PC-9 (cell line): ENCODE results near the gene PKHD1. TPM values are rescaled to one million over a fixed set of nuclear protein-coding genes. Genes with fewer than 3 reads are reported as not detected.

Experiments
- BruUV-seq: library from RNA; stranded (reverse); fragments of 400-500 nt; replicated peaks from 2 replicates; lab custom pipeline; 2021; lab: Mats Ljungman, UMichigan
- CTCF ChIA-PET: fragments of 300-600 bp; sonication (Branson Sonifier 250); formaldehyde crosslinking; loops from one replicate; lab custom pipeline; 2022; ENCODE audit warnings: antibody characterized with exemption; lab: Charles Lee
- POLR2A ChIA-PET: fragments of 300-600 bp; sonication (Branson Sonifier 250); formaldehyde crosslinking; loops from one replicate; lab custom pipeline; 2022; ENCODE audit warnings: antibody characterized with exemption; ENCODE audit not compliant: unreplicated experiment; lab: Charles Lee
- DNase-seq, 2 experiments: peaks; one replicate each; pipeline versions ENCODE4 v3.0.0 to v3.0.0-alpha.2; 2015 to 2022; ENCODE audit warnings: mixed read lengths in 1 of 2
- H2AFZ ChIP-seq: fragments of 200-600 bp; sonication (generic); 2 replicates; pipeline ENCODE4 v1.8.1; 2017; ENCODE audit warnings: antibody characterized with exemption
- H3F3A ChIP-seq: fragments of 200-600 bp; sonication (generic); 2 replicates; pipeline ENCODE4 v1.8.1; 2017; ENCODE audit warnings: antibody characterized with exemption, mild to moderate bottlenecking, low read depth; ENCODE audit not compliant: insufficient read depth
- H3K27ac ChIP-seq: fragments of 200-600 bp; sonication (generic); 2 replicates; pipeline ENCODE4 v1.6.1; 2016; ENCODE audit warnings: mixed run types
- H3K27me3 ChIP-seq: fragments of 200-600 bp; sonication (generic); 2 replicates; pipeline ENCODE4 v1.6.1; 2016; ENCODE audit warnings: low read depth, mixed run types; ENCODE audit not compliant: insufficient read depth
- H3K36me3 ChIP-seq: fragments of 200-600 bp; sonication (generic); 2 replicates; pipeline ENCODE4 v1.6.1; 2016; ENCODE audit warnings: low read depth, mixed run types
- H3K4me1 ChIP-seq: fragments of 200-600 bp; sonication (generic); replicated peaks from 2 replicates; pipeline ENCODE4 v1.6.1; 2016; ENCODE audit warnings: mixed run types; ENCODE audit not compliant: insufficient read depth
- H3K4me2 ChIP-seq: fragments of 200-600 bp; sonication (generic); 2 replicates; pipeline ENCODE4 v1.6.1; 2017; ENCODE audit warnings: mixed run types
- H3K4me3 ChIP-seq: fragments of 200-600 bp; sonication (generic); 2 replicates; pipeline ENCODE4 v1.6.1; 2016; ENCODE audit warnings: mixed run types
- H3K79me2 ChIP-seq: fragments of 200-600 bp; sonication (generic); 2 replicates; pipeline ENCODE4 v1.6.1; 2017; ENCODE audit warnings: low read depth, mixed run types
- H3K9me2 ChIP-seq: fragments of 200-600 bp; sonication (generic); 2 replicates; pipeline ENCODE4 v1.8.1; 2017; ENCODE audit warnings: mild to moderate bottlenecking; ENCODE audit not compliant: insufficient read depth
- H3K9me3 ChIP-seq: fragments of 200-600 bp; sonication (generic); 2 replicates; pipeline ENCODE4 v1.8.1; 2016; ENCODE audit warnings: low read depth; ENCODE audit not compliant: insufficient read depth
- H4K20me1 ChIP-seq: fragments of 200-600 bp; sonication (generic); 2 replicates; pipeline ENCODE4 v1.8.1; 2017; ENCODE audit not compliant: insufficient read depth
- EZH2 ChIP-seq: fragments of 200-600 bp; sonication (generic); IDR thresholded peaks from 2 replicates; pipeline ENCODE4 v1.8.0; 2017; ENCODE audit warnings: antibody characterized with exemption, low read depth
- intact Hi-C: fragments of 100-400 bp; cut with micrococcal nuclease; formaldehyde crosslinking; loops from one replicate; pipeline ENCODE4 v1.10.0; 2022; ENCODE audit not compliant: unreplicated experiment
- total RNA-seq: library from RNA; stranded (reverse); gene quantifications from 2 replicates; pipeline ENCODE4 v1.2.3, GENCODE V29; 2021
- TF ChIP-seq, protein P1 (sequence below): fragments of 200-600 bp; sonication (generic); conservative IDR thresholded peaks from 2 replicates; pipeline ENCODE4 v1.6.1; 2017; ENCODE audit warnings: mixed run types, antibody characterized with exemption, mild to moderate bottlenecking, moderate library complexity

Gene PKHD1
- total RNA-seq, 1 experiment from 2014 or later = not detected

DNA sequence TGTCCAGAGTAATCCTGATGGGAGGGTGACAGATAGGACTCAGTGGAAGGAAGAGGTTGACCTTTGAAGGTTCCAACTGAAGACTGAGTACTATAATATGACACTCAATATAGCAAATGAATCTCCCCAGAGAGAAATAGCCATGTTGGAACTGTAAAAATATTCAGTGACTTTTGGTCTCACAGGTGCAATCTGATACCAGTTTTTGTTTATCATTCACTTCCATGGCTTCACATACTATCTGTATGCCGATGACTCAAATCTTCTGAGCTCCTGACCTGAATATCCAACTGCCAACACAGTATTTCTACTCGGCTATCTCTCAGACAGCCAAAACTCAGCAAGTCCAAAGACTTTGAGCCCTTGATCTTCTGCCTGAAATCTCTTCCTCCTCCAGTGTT lies 21.8 kb upstream of the PKHD1 start:
- no peak overlapping the region for H2AFZ ChIP-seq
- intact Hi-C loops = no loop called here
- no peaks in the 10 kb centered on the region for H3K79me2 ChIP-seq
- H4K20me1 ChIP-seq = no peaks in the 10 kb centered on the region
- no peaks in the 10 kb centered on the region for H3K4me1 ChIP-seq
- BruUV-seq = no TSS peak
- no peak overlapping the region for H3K27ac ChIP-seq
- H3K27me3 ChIP-seq = 0 out of 2 replicates have a peak, but pooled peaks cover 4% of the 10 kb centered on the region
- H3K4me3 ChIP-seq = no peak overlapping the region
- ChIA-PET CTCF (no interaction called here), POLR2A (no interaction called here)
- DNase-seq = no peak
- no peaks in the 10 kb centered on the region for H3K36me3 ChIP-seq
- no peaks in the 10 kb centered on the region for H3K9me2 ChIP-seq
- no peaks in the 10 kb centered on the region for H3F3A ChIP-seq
- no peaks in the 10 kb centered on the region for H3K9me3 ChIP-seq
- TF ChIP-seq, protein P1, sequence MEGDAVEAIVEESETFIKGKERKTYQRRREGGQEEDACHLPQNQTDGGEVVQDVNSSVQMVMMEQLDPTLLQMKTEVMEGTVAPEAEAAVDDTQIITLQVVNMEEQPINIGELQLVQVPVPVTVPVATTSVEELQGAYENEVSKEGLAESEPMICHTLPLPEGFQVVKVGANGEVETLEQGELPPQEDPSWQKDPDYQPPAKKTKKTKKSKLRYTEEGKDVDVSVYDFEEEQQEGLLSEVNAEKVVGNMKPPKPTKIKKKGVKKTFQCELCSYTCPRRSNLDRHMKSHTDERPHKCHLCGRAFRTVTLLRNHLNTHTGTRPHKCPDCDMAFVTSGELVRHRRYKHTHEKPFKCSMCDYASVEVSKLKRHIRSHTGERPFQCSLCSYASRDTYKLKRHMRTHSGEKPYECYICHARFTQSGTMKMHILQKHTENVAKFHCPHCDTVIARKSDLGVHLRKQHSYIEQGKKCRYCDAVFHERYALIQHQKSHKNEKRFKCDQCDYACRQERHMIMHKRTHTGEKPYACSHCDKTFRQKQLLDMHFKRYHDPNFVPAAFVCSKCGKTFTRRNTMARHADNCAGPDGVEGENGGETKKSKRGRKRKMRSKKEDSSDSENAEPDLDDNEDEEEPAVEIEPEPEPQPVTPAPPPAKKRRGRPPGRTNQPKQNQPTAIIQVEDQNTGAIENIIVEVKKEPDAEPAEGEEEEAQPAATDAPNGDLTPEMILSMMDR = no peak
- TF ChIP-seq EZH2 = no peak
- no peak overlapping the region for H3K4me2 ChIP-seq

DNA sequence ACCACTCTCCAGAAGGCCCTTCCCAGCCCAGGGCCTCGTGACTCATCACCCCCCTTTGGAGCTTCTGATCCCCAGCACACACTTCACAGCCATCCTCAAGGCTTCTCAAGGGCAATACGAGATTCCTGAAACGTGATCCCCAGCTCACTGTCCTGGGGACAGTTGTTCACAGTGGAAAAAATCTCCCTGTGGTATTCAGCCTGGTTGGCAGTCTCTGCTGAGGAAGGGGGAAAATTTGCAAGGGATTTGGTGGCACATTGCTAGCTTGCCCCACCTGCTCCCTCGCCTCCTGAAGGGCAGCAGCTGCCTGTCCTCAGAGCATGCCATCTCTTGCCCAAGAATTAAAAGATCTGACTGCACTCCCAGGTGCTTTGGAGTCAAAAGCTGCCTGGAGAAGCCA lies 20.7 kb upstream of the PKHD1 start:
- no peak overlapping the region for H3K4me2 ChIP-seq
- H2AFZ ChIP-seq = no peak overlapping the region
- H4K20me1 ChIP-seq = no peaks in the 10 kb centered on the region
- H3K27ac ChIP-seq = no peak overlapping the region
- BruUV-seq = no TSS peak
- H3K79me2 ChIP-seq = no peaks in the 10 kb centered on the region
- H3K4me3 ChIP-seq = no peak overlapping the region
- H3K36me3 ChIP-seq = no peaks in the 10 kb centered on the region
- no peak for DNase-seq
- H3K4me1 ChIP-seq = no peaks in the 10 kb centered on the region
- H3K27me3 ChIP-seq = 0 out of 2 replicates have a peak, but pooled peaks cover 4% of the 10 kb centered on the region
- intact Hi-C loops = no loop called here
- TF ChIP-seq EZH2 = no peak
- TF ChIP-seq, protein P1 = no peak
- H3K9me3 ChIP-seq = no peaks in the 10 kb centered on the region
- CTCF ChIA-PET = no interaction called here
- H3F3A ChIP-seq = no peaks in the 10 kb centered on the region
- POLR2A ChIA-PET = no interaction called here
- H3K9me2 ChIP-seq = no peaks in the 10 kb centered on the region

DNA sequence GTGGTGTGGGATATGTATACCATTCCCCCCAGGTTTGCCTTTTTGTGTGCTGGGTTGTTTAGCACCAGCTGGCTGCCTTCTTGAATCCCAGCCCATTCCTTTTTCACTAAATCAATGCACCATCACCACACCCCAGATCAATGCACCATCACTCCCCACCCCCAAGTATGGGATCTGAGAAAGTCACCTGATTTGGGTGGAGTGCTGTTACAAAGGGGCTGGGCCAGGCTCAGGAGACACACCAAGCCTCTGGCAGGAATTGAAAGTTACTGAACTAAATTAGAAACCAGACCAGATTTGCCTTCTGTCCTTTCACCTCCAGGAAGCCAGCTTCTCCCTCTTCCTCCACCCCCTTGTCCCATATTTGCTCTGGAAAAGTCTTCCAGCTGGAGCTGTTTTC lies 19.6 kb upstream of the PKHD1 start:
- CTCF ChIA-PET = no interaction called here
- Histone ChIP-seq H3K36me3 (no peaks in the 10 kb centered on the region), H3F3A (no peaks in the 10 kb centered on the region), H3K9me3 (no peaks in the 10 kb centered on the region), H3K79me2 (no peaks in the 10 kb centered on the region), H3K27me3 (0 out of 2 replicates have a peak, but pooled peaks cover 4% of the 10 kb centered on the region), H3K4me1 (no peaks in the 10 kb centered on the region), H3K4me3 (no peak overlapping the region), H2AFZ (no peak overlapping the region), H4K20me1 (no peaks in the 10 kb centered on the region), H3K27ac (no peak overlapping the region), H3K4me2 (no peak overlapping the region), H3K9me2 (no peaks in the 10 kb centered on the region)
- no peak for DNase-seq
- POLR2A ChIA-PET = no interaction called here
- intact Hi-C loops = no loop called here
- BruUV-seq = no TSS peak
- TF ChIP-seq, protein P1 = no peak
- TF ChIP-seq EZH2 = no peak
